ENCODE data around the gene C1R.

C1R gene

DNA sequence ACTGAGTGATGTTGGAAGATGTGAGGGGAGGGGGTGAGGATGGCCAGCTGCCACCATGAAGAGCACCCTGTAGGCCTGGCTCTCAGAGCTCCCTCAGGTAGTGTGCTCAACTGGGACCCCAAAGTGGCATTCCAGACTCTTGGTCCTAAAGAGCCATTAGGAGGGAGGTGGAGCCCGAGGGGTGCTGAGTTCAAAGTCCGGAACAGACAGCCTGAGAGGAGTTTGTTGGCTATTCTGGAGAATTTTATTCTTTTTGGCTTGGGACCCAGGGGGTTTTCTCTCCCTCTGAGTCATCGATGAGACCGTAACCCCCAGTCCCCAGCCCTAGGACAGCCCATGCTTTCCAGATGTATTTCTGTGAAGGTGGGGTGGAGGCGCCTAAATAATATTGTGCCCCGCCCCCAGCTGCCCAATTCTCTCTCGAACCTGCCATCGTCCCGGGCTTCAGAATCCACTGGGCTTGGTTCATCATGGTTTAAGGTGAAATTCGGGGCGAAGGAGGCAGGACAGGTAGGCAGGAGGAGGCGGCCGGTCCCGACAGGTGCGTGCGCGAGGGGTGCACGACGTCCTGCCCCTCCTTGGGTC, 37.1 kb upstream of the C1R start:
- no peaks in the 10 kb centered on the region for H3K9me3 ChIP-seq (replicated peaks; ENCODE audit: low read length)
- peaks cover 14% of the 10 kb centered on the region for H3K27me3 ChIP-seq (ENCODE audit: control insufficient read depth, insufficient read depth, low read length)
- H3K9ac ChIP-seq (ENCODE audit: low read depth, low read length): no peak overlapping the region
- no peaks in the 10 kb centered on the region for H3K36me3 ChIP-seq (ENCODE audit: insufficient read depth, low read length)
- peaks cover 20% of the 10 kb centered on the region for H3K4me1 ChIP-seq (ENCODE audit: control insufficient read depth, insufficient read depth, low read length)
- peak overlapping the region; percentile 74 for H3K4me3 ChIP-seq (ENCODE audit: low read length)
- H3K4me2 ChIP-seq (ENCODE audit: low read length): peak overlapping the region; percentile 89

DNA sequence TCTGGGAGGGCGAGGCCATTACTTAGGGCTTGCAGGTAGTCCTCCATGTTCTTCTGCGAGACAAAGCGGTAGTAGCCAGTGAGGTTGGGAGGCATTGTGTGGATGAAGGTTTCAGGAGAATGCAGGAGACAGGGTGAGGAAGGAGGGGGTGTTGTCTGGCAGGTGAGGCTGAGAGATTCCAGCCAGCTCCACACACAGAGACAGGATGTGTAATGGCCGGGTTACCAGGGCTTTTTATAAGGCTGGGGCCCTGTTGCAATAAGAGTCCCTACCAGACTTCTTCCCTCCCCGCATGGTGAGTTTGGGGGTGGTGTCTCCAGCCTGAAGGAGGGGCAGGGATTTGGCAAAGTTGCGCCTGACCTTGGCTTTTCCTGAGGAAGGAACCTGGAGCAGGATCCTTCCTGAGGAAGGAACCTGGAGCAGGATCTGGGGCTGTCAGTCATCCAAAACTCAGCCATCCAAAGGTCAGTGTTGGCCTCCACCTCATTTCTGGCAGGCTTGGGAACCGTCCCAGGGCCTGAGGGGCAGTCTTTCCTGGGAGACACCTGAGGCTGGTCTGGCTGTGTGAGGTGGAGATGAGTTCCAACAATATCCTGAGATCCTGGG, 36.5 kb upstream of the C1R start, which contains the start of gene RBP5:
Gene RBP5 (minus strand): TSS at position 209 of the 606 bp plus-strand sequence. CDS start 114 bp downstream, at position 95.
- peak within 1 kb of the TSS; percentile 89 for H3K4me2 ChIP-seq (ENCODE audit: low read length)
- H3K9ac ChIP-seq (ENCODE audit: low read depth, low read length): no peak within 1 kb of the TSS
- peak within 1 kb of the TSS; percentile 74 for H3K4me3 ChIP-seq (ENCODE audit: low read length)
- H3K27me3 ChIP-seq (ENCODE audit: control insufficient read depth, insufficient read depth, low read length): peaks cover 14% of the 10 kb centered on the region
- H3K9me3 ChIP-seq (replicated peaks; ENCODE audit: low read length): no peaks in the 10 kb centered on the region
- H3K36me3 ChIP-seq (ENCODE audit: insufficient read depth, low read length): no peaks in the 10 kb centered on the region
- peaks cover 20% of the 10 kb centered on the region for H3K4me1 ChIP-seq (ENCODE audit: control insufficient read depth, insufficient read depth, low read length)

DNA sequence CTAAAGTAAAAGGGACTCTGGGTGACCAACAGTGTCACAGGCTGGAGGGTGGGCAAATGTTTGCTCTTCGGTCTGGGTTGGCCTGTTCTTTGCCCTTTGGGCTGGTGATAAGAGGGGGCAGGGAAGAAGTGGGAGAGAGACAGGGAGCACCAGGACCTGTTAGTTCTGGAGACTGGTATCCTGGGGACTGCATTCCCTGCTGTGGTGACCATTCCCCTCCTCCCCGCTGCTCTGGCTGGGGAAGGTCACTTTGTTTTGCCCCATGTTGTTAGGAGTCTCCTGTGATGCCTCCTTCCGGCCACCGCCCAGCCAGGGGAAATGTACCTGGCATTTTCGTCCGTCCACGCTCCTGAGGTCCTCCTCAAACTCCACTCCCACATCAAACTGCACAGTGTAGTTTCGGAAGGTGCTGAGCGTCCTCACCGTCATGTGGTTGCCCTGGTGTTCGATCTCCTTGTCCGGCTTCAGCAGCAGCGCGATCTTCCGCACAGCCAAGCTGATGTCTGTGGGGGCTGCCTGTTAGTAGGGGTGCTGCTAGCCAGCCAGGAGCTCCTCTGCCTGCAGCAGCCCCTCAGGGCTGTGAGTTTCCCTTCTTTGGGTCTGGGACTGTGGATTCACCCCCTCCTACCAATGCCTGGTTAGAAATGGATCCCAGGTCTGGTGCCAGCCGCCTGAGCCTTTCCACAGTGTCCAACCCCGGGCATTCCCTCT, 35.8 kb upstream of the C1R start:
- Histone ChIP-seq H3K36me3 (ENCODE audit: insufficient read depth, low read length) (no peaks in the 10 kb centered on the region), H3K4me1 (ENCODE audit: control insufficient read depth, insufficient read depth, low read length) (peaks cover 20% of the 10 kb centered on the region), H3K9me3 (replicated peaks; ENCODE audit: low read length) (no peaks in the 10 kb centered on the region), H3K9ac (ENCODE audit: low read depth, low read length) (no peak overlapping the region), H3K4me2 (ENCODE audit: low read length) (no peak overlapping the region), H3K4me3 (ENCODE audit: low read length) (no peak overlapping the region), H3K27me3 (ENCODE audit: control insufficient read depth, insufficient read depth, low read length) (peaks cover 14% of the 10 kb centered on the region)

DNA sequence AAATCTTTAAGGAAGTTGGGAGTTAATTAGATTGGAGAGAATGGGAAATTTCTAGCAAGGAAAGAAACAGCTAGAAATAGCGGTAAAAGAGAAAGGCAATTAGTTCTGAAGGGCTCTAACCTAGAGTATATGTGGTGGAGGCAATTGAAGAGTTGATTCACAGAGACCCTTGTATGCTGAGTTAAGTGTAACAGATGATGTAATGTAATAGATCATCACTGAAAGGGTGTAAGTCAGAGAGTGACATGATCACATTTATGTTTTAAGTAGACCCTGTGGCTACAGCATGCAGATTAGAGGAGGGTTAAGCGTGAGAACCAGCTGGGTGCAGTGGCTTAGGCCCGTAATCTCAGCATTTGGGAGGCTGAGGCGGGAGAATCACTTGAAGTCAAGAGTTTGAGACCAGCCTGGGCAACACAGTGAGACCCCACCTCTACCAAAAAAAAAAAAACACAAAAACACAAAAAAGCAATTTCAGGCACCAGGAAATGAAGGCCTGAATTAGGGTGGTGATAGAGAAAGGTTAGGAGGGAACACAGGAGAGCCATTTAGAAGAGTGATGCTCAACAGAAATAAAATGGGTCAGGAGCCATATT, 33.5 kb upstream of the C1R start:
- no peak overlapping the region for H3K9ac ChIP-seq (ENCODE audit: low read depth, low read length)
- H3K36me3 ChIP-seq (ENCODE audit: insufficient read depth, low read length): no peaks in the 10 kb centered on the region
- no peak overlapping the region for H3K4me2 ChIP-seq (ENCODE audit: low read length)
- H3K9me3 ChIP-seq (replicated peaks; ENCODE audit: low read length): no peaks in the 10 kb centered on the region
- H3K4me1 ChIP-seq (ENCODE audit: control insufficient read depth, insufficient read depth, low read length): peaks cover 14% of the 10 kb centered on the region
- H3K4me3 ChIP-seq (ENCODE audit: low read length): no peak overlapping the region
- peaks cover 14% of the 10 kb centered on the region for H3K27me3 ChIP-seq (ENCODE audit: control insufficient read depth, insufficient read depth, low read length)

DNA sequence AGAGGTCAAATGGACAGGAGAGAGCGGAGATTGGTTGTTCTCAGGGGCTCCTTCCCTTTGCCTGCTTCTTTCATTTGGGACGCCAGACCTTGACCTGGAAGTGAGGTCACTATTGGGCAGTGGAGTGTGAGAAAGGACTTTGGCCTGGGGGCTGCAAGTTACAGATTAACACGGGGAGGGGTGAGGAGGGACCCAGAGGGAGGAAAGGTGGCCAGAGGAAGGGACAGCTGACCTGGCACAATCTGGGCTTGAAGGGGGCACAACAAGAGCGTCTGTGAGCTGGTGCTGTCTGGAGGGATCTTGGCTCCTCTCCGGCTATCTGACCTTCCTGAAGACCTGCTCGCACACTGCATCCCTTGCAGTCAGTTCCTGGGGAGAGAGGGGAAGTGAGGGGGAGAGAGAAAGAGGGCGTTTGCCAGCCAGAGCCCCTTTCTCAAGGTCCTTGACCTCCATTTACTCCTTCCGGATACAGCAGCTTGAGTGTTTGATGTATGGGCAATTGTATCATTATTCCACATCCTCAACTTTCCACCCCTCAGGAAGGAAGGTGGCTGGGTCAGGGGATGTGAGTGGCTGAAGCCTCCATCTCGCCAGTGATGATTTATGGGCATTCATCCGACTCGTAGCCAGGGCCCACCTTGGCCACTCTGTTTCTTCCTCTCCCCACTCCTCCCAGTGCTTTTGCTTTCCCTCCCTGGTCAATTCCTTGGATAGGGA, 31.7 kb upstream of the C1R start:
- Histone ChIP-seq H3K4me1 (ENCODE audit: control insufficient read depth, insufficient read depth, low read length) (peaks cover under 1% of the 10 kb centered on the region), H3K4me2 (ENCODE audit: low read length) (no peak overlapping the region), H3K27me3 (ENCODE audit: control insufficient read depth, insufficient read depth, low read length) (peaks cover 5% of the 10 kb centered on the region), H3K4me3 (ENCODE audit: low read length) (no peak overlapping the region), H3K36me3 (ENCODE audit: insufficient read depth, low read length) (no peaks in the 10 kb centered on the region), H3K9ac (ENCODE audit: low read depth, low read length) (no peak overlapping the region), H3K9me3 (replicated peaks; ENCODE audit: low read length) (no peaks in the 10 kb centered on the region)

DNA sequence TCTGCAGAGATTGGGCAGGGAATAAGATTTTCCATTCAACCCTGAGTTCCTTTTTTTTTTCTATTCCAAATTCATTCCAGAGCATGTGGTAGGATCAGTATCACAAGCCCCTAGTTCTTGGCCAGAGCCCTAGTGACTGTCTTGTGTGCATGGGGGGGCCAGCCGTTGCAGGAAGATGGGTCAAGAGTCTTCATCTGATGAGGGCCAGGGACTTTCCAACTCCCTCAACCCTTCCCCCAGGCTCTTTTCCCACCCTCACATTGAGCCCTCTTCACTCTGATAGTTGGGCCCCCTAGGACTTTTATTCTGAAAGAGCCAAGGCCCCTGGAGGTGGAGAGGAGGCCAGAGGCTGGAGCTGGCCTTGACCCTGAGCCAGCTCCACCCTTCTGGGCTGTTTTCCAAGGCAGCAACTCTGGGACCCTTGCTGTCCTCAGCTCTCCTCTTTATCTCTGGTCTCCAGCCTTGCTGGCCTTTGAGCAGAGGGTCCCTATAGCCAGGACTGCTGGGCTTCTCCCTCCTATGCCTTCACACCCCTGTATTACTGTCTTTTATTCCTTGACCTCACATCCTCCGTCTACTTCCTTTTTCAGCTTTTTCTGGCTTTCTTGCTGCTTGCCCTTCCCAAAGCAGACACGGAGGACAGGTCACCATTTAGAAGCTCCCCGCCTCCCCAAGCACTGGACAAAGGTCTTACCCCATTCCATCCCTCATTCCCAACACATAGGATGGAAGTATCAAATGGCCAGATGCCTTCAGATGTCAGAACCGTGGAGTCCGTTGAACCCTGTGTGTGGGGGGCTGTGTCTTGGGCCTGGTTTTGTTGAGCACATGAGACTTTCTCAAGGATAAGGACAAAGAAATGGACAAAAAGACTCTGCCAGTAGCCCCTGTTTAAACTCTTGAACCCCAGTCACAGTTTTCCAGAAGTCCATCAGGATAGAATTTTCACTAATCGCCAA, 30.8 kb upstream of the C1R start:
- H3K9ac ChIP-seq (ENCODE audit: low read depth, low read length): no peak overlapping the region
- no peaks in the 10 kb centered on the region for H3K27me3 ChIP-seq (ENCODE audit: control insufficient read depth, insufficient read depth, low read length)
- no peaks in the 10 kb centered on the region for H3K36me3 ChIP-seq (ENCODE audit: insufficient read depth, low read length)
- no peak overlapping the region for H3K4me3 ChIP-seq (ENCODE audit: low read length)
- H3K4me1 ChIP-seq (ENCODE audit: control insufficient read depth, insufficient read depth, low read length): no peaks in the 10 kb centered on the region
- no peak overlapping the region for H3K4me2 ChIP-seq (ENCODE audit: low read length)
- H3K9me3 ChIP-seq (replicated peaks; ENCODE audit: low read length): no peaks in the 10 kb centered on the region

DNA sequence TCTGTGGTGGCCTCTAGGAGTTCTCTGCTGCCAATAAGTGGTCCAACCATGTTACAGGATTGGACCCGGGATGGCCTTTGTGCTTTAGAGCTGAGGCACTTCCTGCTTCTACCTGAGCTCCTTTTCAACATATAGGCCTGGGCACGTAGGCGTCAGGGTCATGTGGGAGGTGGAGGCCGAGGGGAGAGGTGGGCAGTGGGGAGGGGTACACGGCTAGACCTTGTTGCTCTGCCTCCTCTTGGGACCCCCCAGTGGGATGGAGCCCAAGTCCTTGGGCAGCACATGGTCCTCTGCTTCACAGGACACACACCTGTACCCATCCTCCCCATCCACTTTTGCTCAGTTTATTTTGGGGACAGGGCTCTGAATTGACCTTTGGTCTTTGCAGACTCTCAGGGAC, 29.1 kb upstream of the C1R start:
- no peaks in the 10 kb centered on the region for H3K4me1 ChIP-seq (ENCODE audit: control insufficient read depth, insufficient read depth, low read length)
- no peak overlapping the region for H3K9ac ChIP-seq (ENCODE audit: low read depth, low read length)
- no peaks in the 10 kb centered on the region for H3K27me3 ChIP-seq (ENCODE audit: control insufficient read depth, insufficient read depth, low read length)
- no peak overlapping the region for H3K4me3 ChIP-seq (ENCODE audit: low read length)
- H3K9me3 ChIP-seq (replicated peaks; ENCODE audit: low read length): no peaks in the 10 kb centered on the region
- no peak overlapping the region for H3K4me2 ChIP-seq (ENCODE audit: low read length)
- peaks cover 6% of the 10 kb centered on the region for H3K36me3 ChIP-seq (ENCODE audit: insufficient read depth, low read length)

DNA sequence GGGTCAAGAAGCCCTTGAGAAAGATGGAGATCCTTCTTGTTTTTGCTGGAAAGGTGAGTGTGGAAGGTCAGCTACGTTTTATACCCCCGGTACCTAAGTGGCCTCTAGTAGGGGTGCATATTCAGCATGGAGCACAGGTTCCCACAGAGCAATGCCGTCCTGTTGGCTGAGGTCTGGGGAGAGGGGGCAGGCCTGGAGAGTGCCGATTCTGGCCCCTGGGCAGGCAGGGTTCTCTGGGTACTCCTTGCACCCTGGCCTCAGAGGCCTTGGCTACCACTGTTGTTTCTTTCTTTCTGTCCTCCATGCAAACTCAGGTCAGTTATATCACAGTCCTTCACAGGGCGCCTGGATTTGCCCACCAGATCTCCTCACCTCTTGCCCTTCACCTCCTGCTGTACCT, 27.9 kb upstream of the C1R start:
- Histone ChIP-seq H3K9me3 (replicated peaks; ENCODE audit: low read length) (no peaks in the 10 kb centered on the region), H3K4me2 (ENCODE audit: low read length) (no peak overlapping the region), H3K9ac (ENCODE audit: low read depth, low read length) (no peak overlapping the region), H3K4me3 (ENCODE audit: low read length) (no peak overlapping the region), H3K36me3 (ENCODE audit: insufficient read depth, low read length) (peaks cover 15% of the 10 kb centered on the region), H3K27me3 (ENCODE audit: control insufficient read depth, insufficient read depth, low read length) (no peaks in the 10 kb centered on the region), H3K4me1 (ENCODE audit: control insufficient read depth, insufficient read depth, low read length) (no peaks in the 10 kb centered on the region)

DNA sequence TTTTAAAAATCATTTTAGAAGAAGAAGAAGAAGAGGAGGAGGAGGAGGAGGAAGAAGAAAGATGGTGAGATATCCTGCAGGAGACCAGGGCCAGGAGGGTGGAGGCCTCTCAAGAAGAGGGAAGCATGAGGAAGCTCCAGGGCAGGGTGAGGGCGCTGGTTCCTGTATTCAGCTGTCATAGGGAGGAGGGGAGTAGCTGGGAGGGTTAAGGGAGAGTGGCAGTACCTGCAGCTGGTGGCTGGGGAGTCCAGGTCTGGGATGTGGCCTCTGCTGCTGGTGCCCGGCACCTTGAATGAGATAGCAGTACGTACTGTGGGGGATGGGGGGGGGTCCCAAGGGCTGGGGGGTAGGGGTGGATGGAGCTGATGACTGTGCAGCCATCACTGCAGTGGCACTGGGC, 26.6 kb upstream of the C1R start:
- H3K9ac ChIP-seq (ENCODE audit: low read depth, low read length): no peak overlapping the region
- peaks cover 22% of the 10 kb centered on the region for H3K36me3 ChIP-seq (ENCODE audit: insufficient read depth, low read length)
- H3K4me1 ChIP-seq (ENCODE audit: control insufficient read depth, insufficient read depth, low read length): no peaks in the 10 kb centered on the region
- H3K27me3 ChIP-seq (ENCODE audit: control insufficient read depth, insufficient read depth, low read length): no peaks in the 10 kb centered on the region
- no peaks in the 10 kb centered on the region for H3K9me3 ChIP-seq (replicated peaks; ENCODE audit: low read length)
- H3K4me2 ChIP-seq (ENCODE audit: low read length): no peak overlapping the region
- no peak overlapping the region for H3K4me3 ChIP-seq (ENCODE audit: low read length)

DNA sequence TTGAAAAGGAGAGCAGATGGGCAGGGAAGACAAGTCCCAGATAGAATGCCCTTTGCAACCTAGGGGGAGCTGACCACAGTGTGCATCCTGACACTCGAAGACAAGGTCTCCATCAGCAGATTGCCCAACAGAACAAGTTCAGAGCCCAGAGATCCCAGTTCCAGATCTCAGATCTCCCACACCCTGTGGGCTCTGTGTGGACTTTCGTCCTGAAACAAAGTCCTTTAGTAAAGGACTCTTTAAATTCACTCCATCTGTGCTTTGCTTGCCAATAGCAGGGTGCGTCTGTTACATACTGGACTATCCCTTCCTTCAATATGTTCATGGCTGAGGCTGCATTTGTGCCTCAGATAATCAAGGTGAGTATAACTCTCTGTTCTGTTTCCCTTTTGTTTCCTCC, 25.4 kb upstream of the C1R start:
- H3K9ac ChIP-seq (ENCODE audit: low read depth, low read length): no peak overlapping the region
- H3K27me3 ChIP-seq (ENCODE audit: control insufficient read depth, insufficient read depth, low read length): no peaks in the 10 kb centered on the region
- H3K36me3 ChIP-seq (ENCODE audit: insufficient read depth, low read length): peaks cover 22% of the 10 kb centered on the region
- H3K4me3 ChIP-seq (ENCODE audit: low read length): no peak overlapping the region
- H3K9me3 ChIP-seq (replicated peaks; ENCODE audit: low read length): no peaks in the 10 kb centered on the region
- H3K4me1 ChIP-seq (ENCODE audit: control insufficient read depth, insufficient read depth, low read length): no peaks in the 10 kb centered on the region
- no peak overlapping the region for H3K4me2 ChIP-seq (ENCODE audit: low read length)

All from skeletal muscle satellite cell (primary cell).